Fibroblast of mammary gland (primary cell): Measurements from ENCODE around the gene CCDC6.
"Not testable (repeated sequence)": the region's sequence is repeated elsewhere in the genome, so short reads cannot be mapped to it uniquely, and the experiment has no call there.

Experiments used
- DNase-seq: peaks from one replicate; pipeline ENCODE4 v3.0.0-alpha.2; 2010; ENCODE audit warnings: low read depth
- H3K4me3 ChIP-seq: 2 replicates; pipeline ENCODE4 v1.5.1; 2011; ENCODE audit warnings: low read depth, mild to moderate bottlenecking, low read length, moderate library complexity; ENCODE audit not compliant: control insufficient read depth
- CTCF ChIP-seq: conservative IDR thresholded peaks from 2 replicates; pipeline ENCODE4 v1.5.1; 2011; ENCODE audit warnings: low read depth, low read length, inconsistent platforms; ENCODE audit not compliant: control insufficient read depth, insufficient read depth

Gene CCDC6

GRCh38 chr10:59803714-59804113 lies 102.6 kb downstream of the CCDC6 start:
- TF ChIP-seq CTCF, result no peak
- no peak overlapping the region for H3K4me3 ChIP-seq
- DNase-seq, result no peak

DNA sequence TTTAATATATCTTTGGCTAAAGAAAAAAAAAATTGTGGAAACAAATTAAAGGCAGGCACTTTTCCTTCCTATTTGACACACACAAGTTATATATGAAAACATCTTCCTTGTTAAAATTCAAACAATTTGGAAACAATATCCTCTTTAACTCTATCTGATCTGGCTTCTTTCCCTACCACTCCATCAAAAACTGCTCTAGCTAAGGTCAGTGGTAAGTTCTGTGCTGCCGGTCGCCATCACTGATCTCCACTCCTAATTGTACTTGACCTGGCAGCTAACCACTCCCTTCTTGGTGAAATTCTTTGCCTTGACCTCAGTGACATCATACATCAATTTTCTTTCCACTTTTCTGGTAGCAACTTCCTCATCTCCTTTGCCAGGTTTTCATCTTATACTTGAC lies 105.2 kb downstream of the CCDC6 start:
- H3K4me3 ChIP-seq, result no peak overlapping the region
- DNase-seq, result no peak
- TF ChIP-seq CTCF, result no peak

GRCh38 chr10:59799421-59799820 lies 106.9 kb downstream of the CCDC6 start:
- TF ChIP-seq CTCF, result no peak
- H3K4me3 ChIP-seq, result no peak overlapping the region
- peak; percentile 44 for DNase-seq

DNA sequence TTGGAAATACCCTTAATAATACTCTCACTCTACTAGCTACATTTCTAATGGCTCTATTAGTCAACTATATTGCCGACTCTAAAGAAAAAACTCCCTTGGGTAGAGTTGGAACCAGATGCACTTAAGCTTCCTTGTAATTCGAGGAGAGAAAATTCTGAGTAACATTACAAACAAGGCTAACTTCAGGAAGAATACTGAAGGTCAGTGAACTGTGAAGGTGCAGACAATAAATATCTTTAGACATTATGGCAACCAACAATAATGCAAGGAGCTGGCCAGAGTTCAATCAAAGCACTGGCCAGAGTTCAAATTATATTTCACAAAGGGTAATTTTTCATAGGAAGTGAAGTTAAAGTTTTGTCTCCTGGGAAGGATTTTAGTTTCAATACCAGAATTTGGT lies 112.4 kb downstream of the CCDC6 start:
- no peak for TF ChIP-seq CTCF
- peak; percentile 49 for DNase-seq
- H3K4me3 ChIP-seq, result no peak overlapping the region

GRCh38 chr10:59792812-59793211 lies 113.5 kb downstream of the CCDC6 start:
- no peak for DNase-seq
- no peak for TF ChIP-seq CTCF
- H3K4me3 ChIP-seq, result no peak overlapping the region

- H3K4me3 ChIP-seq, result no peak overlapping the region
- DNase-seq, result no peak
- no peak for TF ChIP-seq CTCF
Observed at GRCh38 chr10:59791601-59792000, 114.8 kb downstream of the CCDC6 start.

DNA sequence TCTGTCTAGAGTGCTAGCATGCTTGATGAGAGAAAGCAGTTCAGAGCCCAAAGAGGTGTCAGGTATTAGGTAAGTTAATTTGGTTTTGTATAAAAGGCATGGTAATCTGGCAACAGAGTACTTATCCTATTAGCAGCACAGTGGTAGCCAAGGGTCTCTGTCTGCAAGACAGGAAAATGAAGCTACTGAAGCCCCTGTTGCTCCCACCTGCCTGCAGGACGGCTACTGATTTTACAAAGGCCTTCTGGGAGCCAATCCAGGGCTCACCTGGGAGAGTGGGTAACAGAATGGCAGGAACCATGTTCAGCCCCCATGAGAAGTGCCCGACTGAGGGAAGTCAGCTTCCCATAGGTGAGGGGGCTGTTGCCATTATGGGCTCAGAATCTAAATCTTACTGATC lies 116.3 kb downstream of the CCDC6 start:
- not testable (repeated sequence) for DNase-seq, H3K4me3 ChIP-seq

GRCh38 chr10:59788914-59789313 lies 117.4 kb downstream of the CCDC6 start:
- not testable (repeated sequence) for H3K4me3 ChIP-seq, DNase-seq

DNA sequence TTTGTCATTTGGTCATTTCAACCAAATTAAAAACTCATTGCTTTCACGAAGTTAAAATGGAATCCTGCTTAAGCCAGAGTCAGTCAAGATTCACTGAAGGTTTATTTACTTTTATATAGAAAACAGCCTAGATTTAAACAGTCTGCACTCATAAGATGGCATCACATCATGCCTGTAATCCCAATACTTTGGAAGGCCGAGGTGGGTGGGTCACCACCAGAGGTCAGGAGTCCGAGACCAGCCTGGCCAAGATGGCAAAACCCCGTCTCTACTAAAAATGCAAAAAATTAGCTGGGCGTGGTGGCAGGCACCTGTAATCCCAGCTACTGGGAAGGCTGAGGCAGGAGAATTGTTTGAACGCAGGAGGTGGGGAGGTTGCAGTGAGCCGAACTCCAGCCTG lies 119.3 kb downstream of the CCDC6 start:
- H3K4me3 ChIP-seq, DNase-seq: not testable (repeated sequence)

DNA sequence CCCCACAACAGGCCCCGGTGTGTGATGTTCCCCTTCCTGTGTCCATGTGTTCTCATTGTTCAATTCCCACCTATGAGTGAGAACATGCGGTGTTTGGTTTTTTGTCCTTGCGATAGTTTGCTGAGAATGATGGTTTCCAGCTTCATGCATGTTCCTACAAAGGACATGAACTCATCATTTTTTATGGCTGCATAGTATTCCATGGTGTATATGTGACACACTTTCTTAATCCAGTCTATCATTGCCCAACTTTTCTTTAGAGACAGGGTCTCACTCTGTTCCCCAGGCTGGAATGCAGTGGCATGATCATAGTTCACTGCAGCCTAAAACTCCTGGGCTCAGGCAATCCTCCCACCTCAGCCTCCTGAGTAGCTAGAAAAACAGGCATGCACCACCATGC lies 120.9 kb downstream of the CCDC6 start:
- not testable (repeated sequence) for H3K4me3 ChIP-seq, DNase-seq
